HEK293T (cell line): ENCODE data around the gene C3.

ENCODE experiments used
- ARNT ChIP-seq: fragments of 450-650 bp; IDR thresholded peaks from 2 replicates; pipeline ENCODE4 v1.6.1; 2017; ENCODE audit warnings: mild to moderate bottlenecking
- BHLHE40 ChIP-seq: fragments of 450-650 bp; IDR thresholded peaks from 2 replicates; pipeline ENCODE4 v1.6.1; 2016; ENCODE audit warnings: mild to moderate bottlenecking, moderate library complexity, borderline replicate concordance
- FOXK2 ChIP-seq: fragments of 450-650 bp; IDR thresholded peaks from 2 replicates; pipeline ENCODE4 v1.6.1; 2016; ENCODE audit warnings: mild to moderate bottlenecking
- FOXM1 ChIP-seq: fragments of 450-650 bp; IDR thresholded peaks from 2 replicates; pipeline ENCODE4 v1.6.1; 2017; ENCODE audit warnings: mild to moderate bottlenecking, borderline replicate concordance
- HDGF ChIP-seq: fragments of 450-650 bp; IDR thresholded peaks from 2 replicates; pipeline ENCODE4 v1.6.1; 2017; ENCODE audit warnings: antibody characterized with exemption, borderline replicate concordance
- NFRKB ChIP-seq: fragments of 450-650 bp; IDR thresholded peaks from 2 replicates; pipeline ENCODE4 v1.6.1; 2016; ENCODE audit warnings: mild to moderate bottlenecking, moderate library complexity
- SP1 ChIP-seq: fragments of 450-650 bp; IDR thresholded peaks from 2 replicates; pipeline ENCODE4 v1.6.1; 2017
- TARDBP ChIP-seq: fragments of 450-650 bp; IDR thresholded peaks from 2 replicates; pipeline ENCODE4 v1.6.1; 2016
- ZNF384 ChIP-seq: fragments of 450-650 bp; IDR thresholded peaks from 2 replicates; pipeline ENCODE4 v1.6.1; 2016

- TF ChIP-seq SP1 (no peak), NFRKB (no peak), FOXM1 (no peak), HDGF (no peak), TARDBP (no peak), FOXK2 (no peak), BHLHE40 (no peak), ARNT (no peak), ZNF384 (no peak)
Observed at GRCh38 chr19:6766357-6767080, 46.1 kb upstream of the C3 start.
